NCI-H2081 treated with DMSO at 0.1 percent for 48 hours (cell line): Measurements from ENCODE around the gene RRP1.

Experiments
- DNase-seq: peaks from one replicate; lab custom pipeline; 2025; lab: John Stamatoyannopoulos, UW

The RRP1 gene

GRCh38 chr21:43801006-43801783 lies 11.8 kb downstream of the RRP1 start:
- no peak for DNase-seq

DNA sequence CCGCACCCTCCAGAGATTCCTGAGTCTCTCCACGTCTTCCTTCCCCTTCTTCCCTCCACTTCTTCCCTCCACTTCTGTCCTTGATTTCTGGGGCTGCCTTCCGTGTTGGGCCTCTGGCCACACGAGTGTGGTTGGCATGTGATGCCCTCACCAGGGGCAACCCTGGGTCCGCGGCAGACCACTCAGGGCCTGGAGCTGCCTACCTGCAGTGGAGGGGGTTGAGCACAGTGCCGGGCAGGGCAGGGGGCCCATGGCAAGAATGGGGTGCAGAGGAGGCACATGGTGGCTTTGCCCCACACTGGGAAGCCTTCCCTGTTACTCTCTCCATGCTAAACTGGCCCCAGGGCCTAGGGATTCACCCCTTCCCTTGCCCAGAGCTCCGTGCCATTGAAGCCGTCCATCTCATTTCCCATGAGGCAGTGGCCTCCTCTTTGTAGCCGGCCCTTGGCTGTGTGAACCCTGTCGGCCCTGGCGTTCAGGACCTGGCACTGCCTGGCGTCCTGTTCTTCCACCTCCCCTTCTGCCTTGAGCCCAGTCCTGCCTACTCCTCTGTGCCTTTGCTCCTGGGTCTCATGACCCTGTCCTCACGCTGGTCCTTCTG lies 13.4 kb downstream of the RRP1 start:
- no peak for DNase-seq

DNA sequence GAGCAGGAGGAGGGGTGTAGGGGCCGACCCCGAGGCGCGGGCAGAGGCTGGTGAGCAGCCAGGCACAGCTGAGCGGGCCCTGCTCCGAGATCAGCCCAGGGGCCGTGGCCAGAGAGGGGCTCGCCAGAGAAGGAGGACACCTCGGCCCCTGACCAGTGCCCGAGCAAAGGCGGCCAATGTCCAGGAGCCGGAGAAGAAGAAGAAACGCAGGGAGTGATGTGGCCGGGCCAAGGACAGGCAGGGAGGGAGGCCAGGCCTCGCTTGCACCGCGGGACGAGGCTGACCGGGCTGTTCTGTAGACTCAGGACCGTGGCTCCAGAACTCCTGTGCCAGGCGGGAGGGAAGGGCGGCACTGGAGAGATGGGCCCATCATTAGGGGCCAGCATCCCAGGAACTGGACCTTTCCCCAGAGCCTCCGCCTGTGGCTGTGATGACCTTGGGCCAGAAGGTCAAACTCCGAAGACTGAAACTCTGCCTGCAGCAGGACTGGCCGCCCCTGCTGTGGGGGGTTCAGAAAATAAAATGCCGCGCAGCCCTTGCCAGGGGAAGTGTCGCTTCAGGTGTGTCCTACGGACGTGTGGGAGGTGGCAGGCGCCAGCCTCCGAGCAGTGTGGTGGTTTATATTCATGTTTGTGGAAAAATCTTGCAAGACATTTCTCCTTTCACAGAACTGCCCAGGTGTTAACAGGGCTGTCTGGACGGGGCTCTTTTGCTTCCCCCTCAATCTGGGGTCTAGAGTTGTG lies 14.4 kb downstream of the RRP1 start:
- DNase-seq, result no peak

DNA sequence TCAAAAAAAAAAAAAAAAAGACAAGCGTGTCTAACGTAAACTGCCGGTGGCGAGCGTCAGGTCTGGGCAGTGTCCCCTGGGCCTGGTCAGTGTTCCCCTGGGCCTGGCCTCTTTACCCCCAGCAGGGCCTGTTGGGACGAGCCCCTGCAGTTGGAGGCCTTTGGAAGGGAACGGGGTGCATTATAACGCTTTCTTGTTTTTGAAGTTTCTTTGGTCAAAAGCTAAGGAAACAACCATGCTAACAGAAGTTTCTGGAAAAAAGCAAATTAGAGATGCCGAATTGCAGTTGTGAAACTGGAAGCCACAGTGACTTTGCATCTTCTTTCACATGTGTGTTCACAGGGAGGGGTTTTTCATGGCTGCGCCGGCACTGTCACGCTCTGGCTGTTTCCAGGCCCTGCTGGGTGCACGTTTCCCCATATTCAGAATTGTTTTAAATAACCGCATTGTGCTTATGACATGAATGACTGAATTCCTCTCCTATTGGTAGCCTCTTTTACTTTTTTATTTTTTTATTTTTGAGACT lies 16.0 kb downstream of the RRP1 start:
- no peak for DNase-seq

- DNase-seq, result no peak
Observed at GRCh38 chr21:43806017-43806710, 16.8 kb downstream of the RRP1 start.

DNA sequence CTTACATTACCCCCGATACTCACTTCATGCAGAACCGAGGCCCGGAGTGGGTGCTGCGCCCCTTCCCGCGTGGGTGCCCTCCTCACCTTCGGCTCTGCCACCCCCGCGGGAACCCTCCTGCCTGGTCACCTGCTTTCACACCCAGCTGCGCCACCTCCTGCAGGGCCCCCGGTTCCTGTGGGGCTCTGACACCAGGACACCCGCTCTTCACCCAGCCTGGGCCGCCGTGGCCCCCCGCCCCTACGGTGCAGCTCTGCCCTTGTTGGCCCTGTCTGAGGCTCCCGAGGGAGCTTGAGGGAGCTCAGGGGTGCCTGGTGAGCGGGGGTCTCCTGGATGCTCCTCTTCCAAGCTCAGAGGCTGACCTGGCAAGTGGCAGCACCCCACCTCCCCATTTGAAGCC lies 19.0 kb downstream of the RRP1 start:
- DNase-seq, result no peak

DNA sequence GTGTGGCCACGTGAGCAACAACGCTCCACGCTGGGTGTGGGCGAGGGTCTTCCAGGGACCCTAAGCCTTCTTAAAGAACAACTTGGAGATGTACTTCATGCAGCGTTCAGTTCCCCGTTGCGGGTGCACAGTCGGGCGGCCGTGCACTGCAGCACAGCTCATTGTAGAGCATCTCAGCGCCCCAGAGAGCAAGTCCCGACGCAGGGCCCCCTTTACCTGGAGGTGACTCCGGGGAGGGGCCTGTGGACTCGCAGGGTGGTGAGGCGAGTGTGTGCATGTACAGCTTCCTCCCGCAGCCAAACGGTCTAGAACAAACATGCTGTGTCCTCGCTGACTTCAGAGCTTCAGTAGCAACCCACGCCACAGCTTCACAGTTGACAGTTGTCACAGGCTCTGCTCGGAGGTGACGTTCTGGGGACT lies 19.5 kb downstream of the RRP1 start:
- DNase-seq, result no peak

DNA sequence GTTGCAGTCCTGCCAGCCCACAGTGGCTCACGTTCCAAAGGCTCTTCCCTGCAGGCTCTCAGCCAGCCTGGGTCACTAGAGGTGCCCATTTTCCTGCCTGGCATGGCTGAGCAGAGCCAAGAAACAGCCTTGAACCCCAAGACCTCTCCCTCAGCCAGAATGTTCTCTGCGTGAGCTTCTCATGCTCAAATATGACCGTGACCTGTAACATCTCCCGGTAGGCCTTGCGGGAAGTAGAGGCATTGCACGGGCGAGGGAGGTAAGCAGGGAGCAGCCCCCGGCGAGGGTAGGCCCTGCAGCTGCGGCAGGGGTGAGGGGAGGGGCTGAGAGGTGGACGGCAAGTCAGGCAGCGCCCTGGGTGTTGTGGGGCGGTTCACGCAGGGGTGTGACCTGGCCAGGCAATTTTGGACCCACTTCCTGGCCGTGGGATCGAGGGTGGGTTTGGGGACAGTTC lies 20.0 kb downstream of the RRP1 start:
- no peak for DNase-seq

GRCh38 chr21:43809853-43810504 lies 20.6 kb downstream of the RRP1 start:
- DNase-seq, result no peak

DNA sequence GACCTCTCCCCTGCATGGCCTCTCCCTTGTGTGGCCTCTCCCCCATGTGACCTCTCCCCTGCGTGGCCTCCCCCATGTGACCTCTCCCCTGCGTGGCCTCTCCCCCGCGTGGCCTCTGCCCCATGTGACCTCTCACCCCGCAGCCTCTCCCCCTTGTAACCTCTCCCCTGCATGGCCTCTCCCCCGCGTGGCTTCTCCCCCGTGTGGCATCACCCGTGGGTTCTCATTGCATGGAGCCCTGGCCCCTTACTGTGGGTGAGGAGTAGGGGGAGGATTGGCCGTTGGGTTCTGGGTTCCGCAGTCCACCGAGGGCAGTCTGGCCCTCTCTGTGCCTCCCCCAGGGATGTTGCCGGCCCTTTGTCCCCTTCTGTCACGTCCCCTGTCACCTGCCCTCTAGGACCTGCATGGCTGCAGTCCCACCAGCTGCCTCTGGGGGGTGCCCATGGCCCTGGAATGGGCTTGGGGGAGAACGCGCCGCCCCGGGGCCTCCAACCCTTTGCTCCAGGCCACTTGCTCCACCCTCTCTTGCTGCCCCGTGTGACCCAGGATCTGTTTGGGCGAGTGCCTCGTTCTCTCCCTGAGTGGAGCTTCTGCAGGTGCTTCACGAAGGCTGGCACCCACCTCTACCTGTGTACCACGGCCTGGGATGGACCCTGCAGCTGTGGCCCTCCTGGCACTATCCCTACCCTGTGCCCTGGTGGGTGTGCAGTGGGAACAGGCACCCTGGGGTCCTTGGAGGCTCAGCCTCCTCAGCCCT lies 21.3 kb downstream of the RRP1 start:
- DNase-seq, result no peak

- DNase-seq, result no peak
Observed at GRCh38 chr21:43811262-43812105, 22.1 kb downstream of the RRP1 start.

GRCh38 chr21:43812139-43812821 lies 22.9 kb downstream of the RRP1 start:
- no peak for DNase-seq

- DNase-seq, result no peak
Observed at GRCh38 chr21:43812957-43813655, 23.7 kb downstream of the RRP1 start.

- no peak for DNase-seq
Observed at GRCh38 chr21:43813656-43813980, 24.2 kb downstream of the RRP1 start.

- no peak for DNase-seq
Observed at GRCh38 chr21:43814215-43815106, 25.1 kb downstream of the RRP1 start.

- no peak for DNase-seq
Observed at GRCh38 chr21:43815107-43815613, 25.8 kb downstream of the RRP1 start.

GRCh38 chr21:43815991-43816390 lies 26.6 kb downstream of the RRP1 start:
- DNase-seq, result no peak
